ENCODE results near the gene BOD1. TPM values are rescaled to one million over a fixed set of nuclear protein-coding genes. Genes with fewer than 3 reads are reported as not detected.

BOD1 gene
- total RNA-seq, 2 experiments from 2014 or later: 14.3 to 15.9 TPM

DNA sequence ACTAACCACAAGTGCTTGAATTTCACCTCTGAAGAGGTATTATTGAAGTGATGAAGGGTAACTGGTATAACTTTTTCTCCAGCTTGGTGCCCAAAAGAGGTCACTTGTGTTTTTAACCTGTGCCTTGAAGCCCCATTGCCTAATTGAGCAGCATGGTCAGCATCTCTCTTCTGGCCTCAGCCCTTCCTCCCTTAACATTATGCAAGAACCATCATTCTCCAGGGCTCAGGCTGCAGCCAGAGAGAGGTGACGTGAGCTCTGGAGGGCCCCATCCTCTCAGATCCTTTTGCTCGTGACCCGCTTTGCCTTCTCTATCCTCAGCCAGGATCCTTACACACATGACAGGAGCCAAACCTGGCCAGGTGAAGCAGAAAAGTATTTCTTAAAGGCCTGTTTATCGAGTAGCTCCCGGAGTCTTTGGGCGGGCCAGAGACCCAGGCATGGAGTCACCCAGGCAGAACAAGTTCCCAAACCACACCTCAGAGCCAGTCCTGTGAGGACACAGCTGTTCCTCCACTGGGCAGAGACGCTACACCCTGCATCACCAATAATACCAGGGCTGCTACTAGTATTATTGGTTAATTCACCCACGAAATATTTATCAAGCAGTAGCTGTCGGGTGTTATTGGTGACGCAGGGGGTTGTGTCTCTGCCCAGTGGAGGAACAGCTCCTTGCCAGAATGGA lies 29.6 kb upstream of the BOD1 start:
- Mint-ChIP-seq H3K9me3 (no peaks in the 10 kb centered on the region), H3K27ac (no peak overlapping the region), H3K27me3 (peaks cover 14% of the 10 kb centered on the region), H3K4me3 (no peak overlapping the region), H3K4me1 (no peaks in the 10 kb centered on the region), H3K36me3 (ENCODE audit: low read depth) (no peaks in the 10 kb centered on the region)
- no peak for DNase-seq
- CTCF ChIA-PET: interaction anchor here (1.1 kb wide), 1 partner anchor 64 kb away, joined by 3 read pairs; no protein-coding TSS in a partner anchor
- POLR2A ChIA-PET: no interaction called here

GRCh38 chr5:173645437-173645807 lies 29.0 kb upstream of the BOD1 start:
- H3K9me3 Mint-ChIP-seq: no peaks in the 10 kb centered on the region
- H3K27me3 Mint-ChIP-seq: peaks cover 8% of the 10 kb centered on the region
- DNase-seq: no peak
- CTCF ChIA-PET: interaction anchor here (0.9 to 1.1 kb wide), 2 partner anchors 8 to 64 kb away, joined by 3 read pairs; no protein-coding TSS in a partner anchor
- no peaks in the 10 kb centered on the region for H3K36me3 Mint-ChIP-seq (ENCODE audit: low read depth)
- no peak overlapping the region for H3K4me3 Mint-ChIP-seq
- no peak overlapping the region for H3K27ac Mint-ChIP-seq
- no peaks in the 10 kb centered on the region for H3K4me1 Mint-ChIP-seq
- POLR2A ChIA-PET: no interaction called here

- Mint-ChIP-seq H3K4me3 (no peak overlapping the region), H3K9me3 (no peaks in the 10 kb centered on the region), H3K27ac (no peak overlapping the region), H3K27me3 (peaks cover 2% of the 10 kb centered on the region), H3K36me3 (ENCODE audit: low read depth) (no peaks in the 10 kb centered on the region), H3K4me1 (no peaks in the 10 kb centered on the region)
- ChIA-PET POLR2A (no interaction called here), CTCF (interaction anchor here (0.9 to 1.1 kb wide), 3 partner anchors 8 to 72 kb away, joined by 3 to 4 read pairs (median 3); no protein-coding TSS in a partner anchor)
- DNase-seq: no peak
Measured at GRCh38 chr5:173644673-173645436, 28.4 kb upstream of the BOD1 start.

GRCh38 chr5:173643964-173644363 lies 27.5 kb upstream of the BOD1 start:
- no peak overlapping the region for H3K27ac Mint-ChIP-seq
- POLR2A ChIA-PET: no interaction called here
- H3K36me3 Mint-ChIP-seq (ENCODE audit: low read depth): no peaks in the 10 kb centered on the region
- no peaks in the 10 kb centered on the region for H3K4me1 Mint-ChIP-seq
- CTCF ChIA-PET: interaction anchor here (1.1 kb wide), 1 partner anchor 71 kb away, joined by 4 read pairs; no protein-coding TSS in a partner anchor
- DNase-seq: no peak
- no peak overlapping the region for H3K4me3 Mint-ChIP-seq
- no peaks in the 10 kb centered on the region for H3K9me3 Mint-ChIP-seq
- H3K27me3 Mint-ChIP-seq: no peaks in the 10 kb centered on the region

GRCh38 chr5:173642895-173643481 lies 26.5 kb upstream of the BOD1 start:
- no peak overlapping the region for H3K4me3 Mint-ChIP-seq
- ChIA-PET CTCF (no interaction called here), POLR2A (no interaction called here)
- no peak overlapping the region for H3K27ac Mint-ChIP-seq
- no peaks in the 10 kb centered on the region for H3K36me3 Mint-ChIP-seq (ENCODE audit: low read depth)
- no peaks in the 10 kb centered on the region for H3K4me1 Mint-ChIP-seq
- no peak for DNase-seq
- no peaks in the 10 kb centered on the region for H3K9me3 Mint-ChIP-seq
- H3K27me3 Mint-ChIP-seq: peaks cover 1% of the 10 kb centered on the region

- Mint-ChIP-seq H3K36me3 (ENCODE audit: low read depth) (no peaks in the 10 kb centered on the region), H3K4me3 (no peak overlapping the region), H3K27ac (no peak overlapping the region), H3K27me3 (peaks cover 1% of the 10 kb centered on the region), H3K4me1 (no peaks in the 10 kb centered on the region), H3K9me3 (no peaks in the 10 kb centered on the region)
- CTCF ChIA-PET: no interaction called here
- POLR2A ChIA-PET: interaction anchor here (0.6 kb wide), 1 partner anchor 302 kb away, joined by 3 read pairs; no protein-coding TSS in a partner anchor
- DNase-seq: no peak
Measured at GRCh38 chr5:173642191-173642816, 25.9 kb upstream of the BOD1 start.

DNA sequence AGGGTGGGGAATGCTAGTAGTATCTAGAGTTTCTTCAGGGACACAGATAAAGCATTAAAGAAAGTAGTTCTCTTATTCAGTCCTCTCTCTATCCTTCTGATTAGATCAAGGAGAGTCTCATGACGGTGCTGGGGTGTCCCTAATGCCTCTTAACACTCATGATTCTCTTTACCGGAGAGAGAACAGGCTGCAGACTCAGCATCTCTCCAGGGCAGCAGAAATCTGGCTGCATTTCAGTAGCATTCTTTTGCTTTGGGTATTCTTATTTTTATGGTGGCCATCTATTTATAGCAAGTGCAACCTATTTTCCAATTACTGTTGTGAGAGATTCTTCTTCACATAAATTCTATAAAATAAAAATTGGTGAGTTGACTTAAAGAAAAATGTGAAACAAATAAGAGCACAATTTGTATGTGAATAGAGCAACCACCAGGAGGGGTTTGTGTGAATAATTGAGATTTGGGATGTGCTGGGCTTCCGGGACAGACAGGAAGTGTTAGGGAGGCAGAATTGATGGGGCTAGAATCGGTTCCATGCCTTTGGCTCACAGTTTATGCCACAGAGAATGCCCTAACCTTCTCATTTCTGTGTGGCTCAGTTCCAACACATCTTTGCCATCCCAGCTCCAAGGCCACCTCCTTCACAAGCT lies 23.8 kb upstream of the BOD1 start:
- no peak overlapping the region for H3K4me3 Mint-ChIP-seq
- H3K27me3 Mint-ChIP-seq: peaks cover 1% of the 10 kb centered on the region
- ChIA-PET POLR2A (no interaction called here), CTCF (no interaction called here)
- H3K36me3 Mint-ChIP-seq (ENCODE audit: low read depth): no peaks in the 10 kb centered on the region
- H3K4me1 Mint-ChIP-seq: no peaks in the 10 kb centered on the region
- no peak for DNase-seq
- no peak overlapping the region for H3K27ac Mint-ChIP-seq
- H3K9me3 Mint-ChIP-seq: no peaks in the 10 kb centered on the region

GRCh38 chr5:173638126-173639040 lies 21.9 kb upstream of the BOD1 start:
- Mint-ChIP-seq H3K36me3 (ENCODE audit: low read depth) (no peaks in the 10 kb centered on the region), H3K27me3 (peaks cover 1% of the 10 kb centered on the region), H3K4me3 (no peak overlapping the region), H3K4me1 (no peaks in the 10 kb centered on the region), H3K27ac (no peak overlapping the region), H3K9me3 (no peaks in the 10 kb centered on the region)
- ChIA-PET POLR2A (no interaction called here), CTCF (no interaction called here)
- no peak for DNase-seq

GRCh38 chr5:173637340-173637739 lies 20.9 kb upstream of the BOD1 start:
- Mint-ChIP-seq H3K27ac (no peak overlapping the region), H3K36me3 (ENCODE audit: low read depth) (no peaks in the 10 kb centered on the region), H3K9me3 (no peaks in the 10 kb centered on the region), H3K4me3 (no peak overlapping the region), H3K27me3 (peaks cover 1% of the 10 kb centered on the region), H3K4me1 (no peaks in the 10 kb centered on the region)
- no peak for DNase-seq
- ChIA-PET CTCF (no interaction called here), POLR2A (no interaction called here)

DNA sequence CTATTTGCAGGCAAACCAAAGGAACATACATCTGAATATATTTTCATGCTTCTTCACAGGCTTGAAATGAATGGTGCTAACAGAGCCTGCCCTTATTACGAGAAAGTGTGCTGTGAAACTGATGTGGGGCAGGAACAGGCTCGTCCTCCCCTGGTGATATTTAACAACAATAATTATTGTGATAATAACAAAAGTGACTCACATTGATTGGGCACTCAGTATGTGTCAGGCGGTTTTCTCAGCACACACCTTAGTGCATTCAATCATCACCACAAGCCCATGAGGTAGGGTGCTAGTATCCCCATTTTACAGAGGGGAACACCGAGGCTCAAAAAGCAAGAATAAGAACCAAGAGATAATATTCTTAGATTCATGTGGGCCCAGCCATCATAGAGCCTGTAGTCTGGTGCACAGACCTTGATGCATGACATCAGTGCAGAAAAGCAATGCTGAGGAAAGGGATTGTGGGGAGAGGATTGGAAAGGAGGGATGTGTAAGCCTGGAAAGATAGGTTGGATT lies 18.1 kb upstream of the BOD1 start:
- H3K9me3 Mint-ChIP-seq: no peaks in the 10 kb centered on the region
- no peak overlapping the region for H3K4me3 Mint-ChIP-seq
- CTCF ChIA-PET: no interaction called here
- POLR2A ChIA-PET: no interaction called here
- peaks cover 4% of the 10 kb centered on the region for H3K27me3 Mint-ChIP-seq
- H3K36me3 Mint-ChIP-seq (ENCODE audit: low read depth): no peaks in the 10 kb centered on the region
- no peak for DNase-seq
- H3K4me1 Mint-ChIP-seq: no peaks in the 10 kb centered on the region
- no peak overlapping the region for H3K27ac Mint-ChIP-seq

DNA sequence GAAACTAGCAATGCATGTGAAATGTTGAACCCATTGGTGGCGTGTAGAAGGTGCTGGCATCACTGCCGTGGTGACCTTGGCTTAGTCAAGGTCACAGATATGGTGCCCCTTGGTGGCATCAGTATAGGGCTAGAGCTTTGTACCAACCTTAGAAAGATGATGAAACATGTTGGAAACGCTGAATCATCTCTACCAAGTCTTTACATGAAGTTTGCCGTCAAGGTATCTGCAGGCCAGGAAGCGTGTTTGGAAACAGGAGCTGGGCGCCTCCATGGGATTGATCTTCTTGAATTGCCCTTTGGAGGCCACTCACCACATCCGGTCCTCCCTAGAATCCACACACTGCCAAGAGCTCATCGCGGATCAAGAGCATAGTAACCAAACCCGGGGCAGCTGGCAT lies 16.9 kb upstream of the BOD1 start:
- DNase-seq: no peak
- H3K4me1 Mint-ChIP-seq: no peaks in the 10 kb centered on the region
- H3K27ac Mint-ChIP-seq: no peak overlapping the region
- ChIA-PET POLR2A (no interaction called here), CTCF (no interaction called here)
- no peaks in the 10 kb centered on the region for H3K9me3 Mint-ChIP-seq
- H3K4me3 Mint-ChIP-seq: no peak overlapping the region
- H3K36me3 Mint-ChIP-seq (ENCODE audit: low read depth): no peaks in the 10 kb centered on the region
- H3K27me3 Mint-ChIP-seq: peaks cover 4% of the 10 kb centered on the region

- H3K27ac Mint-ChIP-seq: no peak overlapping the region
- DNase-seq: no peak
Measured at GRCh38 chr5:173631478-173631877, 15.0 kb upstream of the BOD1 start.

More at GRCh38 chr5:173631478-173631877, 15.0 kb upstream of the BOD1 start:
- ChIA-PET CTCF (interaction anchor here (0.6 kb wide), 1 partner anchor 1907 kb away, joined by 3 read pairs; no protein-coding TSS in a partner anchor), POLR2A (no interaction called here)
- Mint-ChIP-seq H3K27me3 (peaks cover 2% of the 10 kb centered on the region), H3K4me3 (no peak overlapping the region), H3K4me1 (no peaks in the 10 kb centered on the region), H3K36me3 (ENCODE audit: low read depth) (no peaks in the 10 kb centered on the region), H3K9me3 (no peaks in the 10 kb centered on the region)

All from activated CD4-positive, alpha-beta memory T cell treated with anti-CD3 and anti-CD28 coated beads, Interleukin-2, amount 10 ng/mL, durations not matched to agents 7 days and 5 days (primary cell).